Stromal cell of bone marrow (primary cell): Measurements from ENCODE around the gene DIP2A.
"Not testable (repeated sequence)": the region's sequence is repeated elsewhere in the genome, so short reads cannot be mapped to it uniquely, and the experiment has no call there.

Source experiments
- DNase-seq: peaks from one replicate; pipeline ENCODE4 v3.0.0-alpha.2; 2012; ENCODE audit warnings: low read depth

DIP2A gene

GRCh38 chr21:46448855-46449254, 9.8 kb upstream of the DIP2A start:
- DNase-seq, result not testable (repeated sequence)

GRCh38 chr21:46452710-46453109, 6.0 kb upstream of the DIP2A start:
- DNase-seq, result no peak

DNA sequence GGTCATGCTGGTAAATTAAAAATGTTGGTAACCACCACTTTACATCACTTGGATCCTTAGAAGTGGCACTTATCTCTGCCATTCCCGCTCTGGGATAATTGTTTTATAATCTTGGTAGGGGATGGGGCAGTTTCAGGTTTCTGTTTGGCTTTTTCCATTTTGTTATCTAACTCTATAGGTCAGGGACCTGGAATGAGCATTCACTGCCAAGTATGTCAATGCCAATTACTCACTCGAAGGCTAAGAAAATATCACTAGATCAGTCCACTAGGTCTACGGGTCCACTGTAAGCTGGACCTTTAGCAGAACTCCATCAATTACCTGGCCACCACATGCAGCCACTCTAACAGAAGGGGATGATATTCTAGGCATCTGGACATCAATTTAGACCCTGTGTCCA, 4.5 kb upstream of the DIP2A start:
- no peak for DNase-seq

DNA sequence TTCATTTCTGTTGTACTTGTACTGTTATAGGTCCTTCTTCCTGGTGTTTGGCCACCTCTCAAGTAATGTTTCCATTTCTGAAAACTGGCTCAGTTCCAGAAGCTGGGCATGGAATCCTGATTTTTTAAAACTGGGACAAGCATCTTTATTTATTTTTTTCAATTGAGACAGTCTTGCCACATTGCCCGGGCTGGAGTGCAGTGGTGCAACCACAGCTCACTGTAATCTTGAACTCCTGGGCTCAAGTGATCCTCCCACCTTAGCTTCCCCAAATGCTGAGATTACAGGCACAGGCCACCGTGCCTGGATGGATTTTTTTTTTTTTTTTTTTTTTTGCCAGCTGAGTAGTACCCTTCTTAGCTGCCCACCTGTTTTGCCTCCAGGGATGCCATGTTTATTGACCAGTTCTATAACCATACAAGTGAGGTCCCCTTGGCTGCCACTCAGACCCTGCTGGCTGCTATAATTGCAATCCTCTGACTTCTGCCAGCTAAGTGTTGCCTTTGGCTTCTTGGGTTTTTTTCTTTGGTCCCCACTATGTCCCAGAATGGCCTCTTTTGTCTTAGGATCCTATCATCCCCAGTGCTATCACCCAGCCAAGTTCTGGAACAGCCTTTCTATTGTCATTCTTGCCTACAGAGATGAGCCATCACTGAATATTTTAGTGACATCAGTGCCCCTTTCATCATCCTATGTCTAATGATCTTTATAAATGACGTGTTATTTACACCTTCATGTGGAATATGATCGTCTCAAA, 3.9 kb upstream of the DIP2A start:
- DNase-seq, result no peak

DNA sequence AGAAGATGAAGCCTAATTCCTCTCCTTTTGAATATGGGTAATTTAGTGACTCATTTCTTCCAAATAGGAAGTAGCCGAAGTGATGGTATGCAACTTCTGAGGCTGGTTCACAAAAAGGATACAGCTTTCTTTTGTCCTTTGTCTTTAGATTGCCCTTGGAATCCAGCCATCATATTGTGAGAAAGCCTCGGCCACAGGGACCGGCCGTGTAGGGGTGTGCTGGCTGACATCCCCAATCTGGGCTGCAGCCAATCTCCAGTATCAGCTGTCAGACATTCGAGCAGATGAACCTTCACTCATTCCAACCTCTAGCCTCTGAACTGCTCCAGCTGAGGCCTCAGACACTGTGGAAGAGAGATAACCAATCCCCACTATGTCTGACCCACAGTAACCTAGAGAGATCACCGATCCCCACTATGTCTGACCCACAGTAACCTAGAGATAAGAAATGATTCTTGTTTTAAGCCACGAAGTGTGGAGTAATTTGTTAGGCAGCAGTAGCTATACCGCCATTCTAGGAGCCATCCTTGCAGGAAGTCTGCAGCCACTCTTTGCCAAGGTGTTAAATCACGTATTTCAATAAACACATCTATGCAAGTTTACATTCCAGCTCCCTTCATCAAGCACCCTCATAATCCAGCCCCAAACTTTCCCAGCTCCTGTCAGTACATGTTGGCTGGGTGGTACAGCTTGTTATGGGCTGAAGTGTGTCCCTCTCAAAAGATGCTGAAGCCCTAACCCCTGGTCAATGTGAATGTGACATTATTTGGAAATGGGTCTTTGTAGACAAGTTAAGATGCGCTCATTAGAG, 2.9 kb upstream of the DIP2A start:
- peak; percentile 55 for DNase-seq

DNA sequence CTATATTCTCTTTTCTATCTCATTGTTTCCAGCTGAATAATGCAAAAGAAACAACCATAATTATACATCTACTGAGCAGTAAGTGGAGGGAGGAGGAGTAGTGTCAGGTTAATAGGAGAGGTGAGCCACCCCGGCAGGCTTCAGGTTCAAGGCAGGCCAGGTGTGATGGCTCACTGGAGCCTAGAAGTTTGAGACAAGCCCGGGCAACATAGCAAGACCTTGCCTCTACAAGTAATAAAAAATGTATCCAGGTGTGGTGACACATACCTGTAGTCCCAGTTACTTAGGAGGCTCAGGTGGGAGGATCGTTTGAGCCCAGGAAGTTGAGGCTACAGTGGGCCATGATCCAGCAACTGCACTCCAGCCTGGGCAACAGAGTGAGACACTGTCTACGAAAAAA, 1.9 kb upstream of the DIP2A start:
- DNase-seq, result no peak

DNA sequence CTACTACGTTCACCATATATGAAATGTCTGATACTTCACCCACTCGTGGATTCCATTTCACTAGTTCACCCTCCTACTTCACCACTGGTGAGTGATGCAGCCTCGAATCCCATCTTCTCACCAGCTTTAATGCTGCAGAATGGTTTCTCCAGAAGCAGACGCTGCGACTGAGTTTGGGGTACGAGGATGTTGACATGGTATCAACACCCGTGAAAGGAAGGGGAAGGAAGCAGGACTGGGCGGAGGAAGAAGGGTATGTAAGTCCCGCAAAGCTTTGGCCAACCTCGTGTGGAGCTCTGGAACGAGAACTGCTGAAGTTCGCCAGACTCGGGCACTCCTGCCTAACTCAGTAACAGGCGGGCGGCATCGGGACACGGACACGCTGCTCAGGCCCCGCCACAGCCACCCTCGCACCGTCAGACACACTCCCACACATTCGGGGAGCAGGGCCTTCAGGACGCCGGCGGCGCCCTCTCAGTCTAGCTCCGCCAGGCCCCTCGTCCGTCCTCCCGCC, 833 bp upstream of the DIP2A start:
- DNase-seq, result no peak

DNA sequence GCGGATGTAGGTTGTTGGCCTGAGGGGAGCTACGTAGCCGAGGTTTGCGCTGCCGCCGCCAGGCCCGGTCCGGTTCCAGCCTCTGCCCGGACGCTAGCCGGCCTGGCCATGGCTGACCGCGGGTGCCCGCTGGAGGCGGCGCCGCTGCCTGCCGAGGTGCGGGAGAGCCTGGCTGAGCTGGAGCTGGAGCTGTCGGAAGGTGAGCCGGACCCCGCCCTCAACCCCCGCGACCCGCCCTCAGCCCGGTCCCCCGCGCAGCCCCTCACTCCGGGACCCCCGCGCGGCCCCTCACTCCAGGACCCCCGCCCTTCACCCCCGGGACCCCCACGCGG, 299 bp downstream of the DIP2A start:
- DNase-seq, result no peak

DNA sequence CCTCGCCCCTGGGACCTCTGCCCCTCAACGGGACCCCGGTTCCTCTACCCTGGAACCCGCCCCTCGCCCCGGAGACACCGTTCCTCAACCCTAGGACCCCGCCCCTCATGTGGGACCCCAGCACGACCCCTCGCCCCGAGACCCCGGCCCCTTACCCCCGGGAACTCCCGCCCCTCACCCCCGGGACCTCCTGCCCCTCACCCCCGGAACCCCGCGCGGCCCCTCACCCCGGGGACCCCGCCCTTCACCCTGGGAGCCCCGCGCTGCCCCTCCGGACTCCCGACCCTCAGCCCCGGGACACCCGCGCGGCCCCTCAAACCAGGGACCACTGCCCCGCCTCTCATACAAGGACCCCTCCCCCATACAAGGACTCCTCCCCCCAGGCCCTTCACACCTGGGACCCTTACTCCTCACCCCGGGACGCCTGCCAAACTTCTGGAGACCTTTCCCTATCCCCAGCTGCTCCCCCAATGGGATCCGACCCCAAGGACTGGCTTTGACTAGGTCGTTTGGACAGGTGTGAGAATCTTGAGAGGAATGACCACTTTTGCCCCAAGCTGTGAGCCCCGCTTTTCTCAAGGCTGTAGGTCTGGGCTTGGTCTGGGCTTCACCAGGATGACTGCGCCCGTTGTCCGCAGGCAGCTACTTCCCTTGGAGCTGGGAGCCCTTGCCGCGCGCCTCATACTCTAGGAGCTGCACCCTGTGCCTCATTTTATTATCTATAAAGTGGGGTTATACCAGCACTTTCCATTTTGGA, 843 bp downstream of the DIP2A start:
- DNase-seq, result no peak

GRCh38 chr21:46461909-46462308, 3.2 kb downstream of the DIP2A start:
- no peak for DNase-seq

DNA sequence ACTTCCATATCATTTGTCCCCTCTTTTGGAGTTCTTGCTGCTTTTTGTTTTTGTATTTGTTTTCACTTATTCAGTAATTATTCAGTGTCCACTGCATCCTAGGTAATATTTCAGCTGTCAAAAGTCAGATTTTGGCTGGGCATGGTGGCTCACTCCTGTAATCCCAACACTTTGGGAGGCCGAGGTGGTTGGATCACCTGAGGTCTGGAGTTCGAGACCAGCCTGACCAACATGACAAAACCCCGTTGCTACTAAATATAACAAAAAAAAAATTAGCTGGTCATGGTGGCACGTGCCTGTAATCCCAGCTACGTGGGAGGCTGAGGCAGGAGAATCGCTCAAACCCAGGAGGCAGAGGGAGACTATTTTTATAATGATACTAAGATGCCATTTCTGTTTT, 6.5 kb downstream of the DIP2A start:
- not testable (repeated sequence) for DNase-seq

DNA sequence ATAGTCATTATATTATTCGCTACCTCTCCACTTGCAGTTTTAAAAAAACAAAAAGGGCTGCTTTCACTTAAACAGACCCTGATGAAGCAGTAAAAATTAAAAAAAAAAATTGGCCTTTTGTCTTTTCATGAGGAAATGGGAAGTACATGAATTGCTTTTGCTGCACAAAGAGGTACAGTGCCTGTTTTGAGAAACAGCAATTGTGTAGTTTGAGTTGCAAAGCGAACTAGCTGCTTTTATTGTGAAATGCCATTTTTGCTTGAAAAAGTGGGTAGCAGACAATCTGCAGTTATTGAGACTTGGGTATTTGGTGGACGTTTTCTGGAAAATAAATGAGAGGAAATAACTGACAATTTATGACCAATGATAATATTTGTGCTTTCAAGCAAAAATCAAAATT, 7.0 kb downstream of the DIP2A start:
- DNase-seq, result no peak

GRCh38 chr21:46468108-46468774, 9.6 kb downstream of the DIP2A start:
- DNase-seq, result no peak

GRCh38 chr21:46469275-46469674, 10.6 kb downstream of the DIP2A start:
- no peak for DNase-seq

- DNase-seq, result no peak
Measured at GRCh38 chr21:46471514-46471913, 12.8 kb downstream of the DIP2A start.

DNA sequence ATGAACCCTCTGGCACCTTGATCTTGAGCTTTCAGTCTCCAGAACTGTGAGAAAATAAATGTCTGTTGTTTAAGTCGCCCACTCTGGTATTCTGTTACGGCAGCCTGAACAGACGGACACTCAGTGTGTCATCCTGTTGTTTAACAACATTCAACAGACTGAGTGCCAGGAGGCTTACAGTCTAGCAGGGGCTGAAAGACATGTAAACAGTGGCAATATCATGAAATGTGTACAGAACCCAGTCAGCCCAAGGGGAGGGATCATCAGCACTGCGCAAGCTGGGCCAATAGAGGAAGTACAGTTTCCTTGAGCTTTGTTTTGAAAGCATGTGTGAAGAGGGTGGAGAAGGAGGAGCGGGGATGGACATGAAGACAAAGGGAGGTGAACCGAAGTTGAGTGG, 13.6 kb downstream of the DIP2A start:
- no peak for DNase-seq

GRCh38 chr21:46474382-46474781, 15.7 kb downstream of the DIP2A start:
- DNase-seq, result no peak

- DNase-seq, result no peak
Measured at GRCh38 chr21:46475296-46475695, 16.6 kb downstream of the DIP2A start.

DNA sequence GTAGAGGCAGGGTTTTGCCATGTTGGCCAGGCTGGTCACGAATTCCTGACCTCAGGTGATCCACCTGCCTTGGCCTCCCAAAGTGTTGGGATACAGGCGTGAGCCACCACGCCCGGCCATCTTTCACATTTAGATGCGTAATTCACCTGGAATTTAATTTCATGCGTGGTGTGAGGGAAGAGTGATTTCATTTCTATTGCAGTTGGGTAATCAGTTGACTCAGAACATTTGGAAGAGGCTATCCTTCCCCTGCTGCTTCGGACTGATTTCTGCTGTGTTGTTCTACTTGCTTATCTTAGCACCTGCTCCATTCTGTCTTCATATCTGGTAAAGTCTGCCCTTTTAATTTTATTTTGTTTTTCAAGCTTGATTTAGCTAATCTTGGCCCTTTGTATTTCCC, 19.1 kb downstream of the DIP2A start:
- DNase-seq, result no peak

GRCh38 chr21:46478910-46479309, 20.2 kb downstream of the DIP2A start:
- no peak for DNase-seq

DNA sequence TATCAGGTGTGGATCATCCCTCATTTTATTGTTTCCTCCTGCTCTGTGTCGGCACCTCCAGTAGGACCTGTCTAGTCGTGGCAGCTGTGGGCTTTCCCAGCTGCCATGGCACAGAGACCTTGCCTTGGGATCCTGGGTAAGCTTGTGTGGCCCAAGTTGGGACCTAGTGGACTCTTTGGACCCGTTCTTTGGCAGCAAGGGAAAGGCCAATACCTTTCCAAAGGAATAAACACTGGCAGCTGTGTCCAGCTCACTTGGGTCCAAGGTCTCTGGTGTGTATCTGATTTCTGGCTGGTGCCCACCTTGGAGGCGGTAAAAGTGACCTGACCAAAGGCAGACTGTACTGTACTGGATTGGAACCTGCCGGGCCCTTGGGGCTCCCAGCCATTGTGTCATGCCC, 21.8 kb downstream of the DIP2A start:
- DNase-seq, result no peak

DNA sequence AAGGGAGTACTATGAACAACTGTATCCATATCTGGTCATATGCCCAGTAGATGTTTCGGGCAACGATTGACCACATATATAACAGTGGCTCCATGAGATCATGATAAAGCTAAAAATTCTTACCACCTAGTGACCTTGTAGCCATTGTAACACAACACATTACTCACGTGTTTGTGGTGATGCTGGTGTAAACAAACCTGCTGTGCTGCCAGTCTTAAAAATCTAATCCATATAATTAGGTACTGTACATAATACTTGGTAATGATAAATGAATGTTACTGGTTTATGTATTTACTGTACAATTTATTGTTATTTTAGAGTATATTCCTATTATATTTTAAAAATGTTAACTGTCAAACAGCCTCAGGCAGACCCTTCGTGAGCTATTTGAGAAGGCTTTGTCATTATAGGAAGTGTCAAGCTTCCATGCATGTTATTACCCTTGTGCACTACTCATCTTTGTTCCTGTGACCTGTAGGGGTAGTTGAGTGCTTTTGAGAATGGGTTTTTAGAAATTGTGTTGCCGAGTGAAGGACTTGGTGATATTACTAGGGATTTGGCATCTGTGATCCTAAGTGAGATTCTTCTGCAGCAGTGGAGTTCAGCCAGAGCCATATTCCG, 23.6 kb downstream of the DIP2A start:
- DNase-seq, result no peak
